OCI-LY3 (cell line): ENCODE results near the gene ERBB2.

Source experiments
- CTCF ChIP-seq: fragments of 200-600, 300-600 bp; sonication (generic); IDR thresholded peaks from 2 replicates; pipeline ENCODE4 v1.5.1; 2014; ENCODE audit warnings: antibody characterized with exemption, low read length, low read depth
- EZH2phosphoT487 ChIP-seq: fragments of 200-600 bp; shearing (Covaris generic); IDR thresholded peaks from 2 replicates; pipeline ENCODE4 v1.6.1; 2018; ENCODE audit warnings: antibody characterized with exemption, mixed run types, low read depth

GRCh38 chr17:39659279-39660010, 40.4 kb upstream of the ERBB2 start:
- TF ChIP-seq CTCF: no peak
- TF ChIP-seq EZH2phosphoT487: no peak
